HepG2 (cell line): ENCODE measurements around the gene ZNF324B. TPM values are rescaled to one million over a fixed set of nuclear protein-coding genes. Genes with fewer than 3 reads are reported as not detected.

Experiments
- ATF2 ChIP-seq: sonication (generic); formaldehyde crosslinking; IDR thresholded peaks from 2 replicates; pipeline ENCODE4 v1.4.0; 2020; ENCODE audit warnings: missing genetic modification reagents
- ATF6 ChIP-seq: sonication (generic); formaldehyde crosslinking; conservative IDR thresholded peaks from 2 replicates; pipeline ENCODE4 v1.4.0; 2020; ENCODE audit warnings: missing genetic modification reagents
- GRHL1 ChIP-seq: sonication (generic); formaldehyde crosslinking; conservative IDR thresholded peaks from 2 replicates; pipeline ENCODE4 v1.8.0; 2022; ENCODE audit warnings: missing genetic modification reagents
- GTF2F1 ChIP-seq: fragments of 150-350 bp; IDR thresholded peaks from 2 replicates; pipeline ENCODE4 v1.6.1; 2014; ENCODE audit warnings: low read length
- GTF3A ChIP-seq: sonication (generic); formaldehyde crosslinking; conservative IDR thresholded peaks from 2 replicates; pipeline ENCODE4 v1.4.0; 2020; ENCODE audit warnings: mild to moderate bottlenecking, missing genetic modification reagents
- JUNB ChIP-seq: sonication (generic); formaldehyde crosslinking; IDR thresholded peaks from 2 replicates; pipeline ENCODE4 v1.8.0; 2022; ENCODE audit warnings: missing genetic modification reagents, mild to moderate bottlenecking, borderline replicate concordance
- LCORL ChIP-seq, 2 experiments: fragments of 450-650 bp in 1 of 2; sonication (generic) in 1 of 2; formaldehyde crosslinking in 1 of 2; IDR thresholded peaks; 2 replicates each; pipeline versions ENCODE4 v1.5.0 to v1.6.1; 2017 to 2020; ENCODE audit warnings: antibody characterized with exemption in 1 of 2, missing genetic modification reagents in 1 of 2
- MLX ChIP-seq: IDR thresholded peaks from 2 replicates; pipeline ENCODE4 v1.6.1; 2016
- NFATC3 ChIP-seq: sonication (generic); formaldehyde crosslinking; IDR thresholded peaks from 2 replicates; pipeline ENCODE4 v1.5.1; 2020; ENCODE audit warnings: mild to moderate bottlenecking, missing genetic modification reagents
- NFYC ChIP-seq: IDR thresholded peaks from 2 replicates; pipeline ENCODE4 v1.6.1; 2016; ENCODE audit warnings: missing genetic modification reagents, missing compliant biosample characterization
- ONECUT2 ChIP-seq: sonication (generic); formaldehyde crosslinking; IDR thresholded peaks from 2 replicates; pipeline ENCODE4 v1.4.0; 2020; ENCODE audit warnings: missing genetic modification reagents
- PRDM10 ChIP-seq: sonication (generic); formaldehyde crosslinking; IDR thresholded peaks from 2 replicates; pipeline ENCODE4 v1.4.0; 2020; ENCODE audit warnings: low read depth, missing genetic modification reagents
- SUZ12 ChIP-seq: fragments of 150-350 bp; IDR thresholded peaks from 2 replicates; pipeline ENCODE4 v1.6.1; 2014; ENCODE audit warnings: low read depth, low read length
- ZNF512 ChIP-seq: sonication (generic); formaldehyde crosslinking; IDR thresholded peaks from 2 replicates; pipeline ENCODE4 v1.4.0; 2020; ENCODE audit warnings: mild to moderate bottlenecking, missing genetic modification reagents
- ZSCAN30 ChIP-seq: sonication (generic); formaldehyde crosslinking; IDR thresholded peaks from 2 replicates; pipeline ENCODE4 v1.5.0; 2020; ENCODE audit warnings: mild to moderate bottlenecking, missing genetic modification reagents
- polyA plus RNA-seq, 8 experiments: library from polyadenylated mRNA; depleted of rRNA in 3 of 8; stranded (reverse) in 7 of 8; unstranded in 1 of 8; fragments of >200 nt; fragmentation: Illumina TruSeq in 4 of 8; extraction: Trizol in 4 of 8; gene quantifications; 2 replicates each; pipeline versions ENCODE4 v1.2.1 to v1.2.3, GENCODE V29; 2011 to 2016; ENCODE audit warnings: low read depth in 4 of 8, missing spikeins in 1 of 8, mixed read lengths in 1 of 8; ENCODE audit not compliant: insufficient read depth in 1 of 8
- total RNA-seq, 5 experiments: library from RNA; depleted of rRNA; stranded (reverse); fragments of >200 nt; fragmentation: Illumina TruSeq; extraction: Trizol; gene quantifications; 2 replicates each; pipeline ENCODE4 v1.2.3, GENCODE V29; 2016; ENCODE audit warnings: low read depth in 1 of 5

ZNF324B gene
- total and polyA plus RNA-seq, 2 of the 13 experiments (the other 11 are each of a cell fraction or from before 2014, with no cell fraction given): 0.53 to 3.0 TPM

GRCh38 chr19:58451358-58452101, at the start of gene ZNF324B (continued):
- TF ChIP-seq PRDM10 (CRISPR knock-in tag): no peak
- peak; percentile 73 for TF ChIP-seq SUZ12
- no peak for TF ChIP-seq GTF2F1
- no peak; the same call in 1 of the 2 replicates for TF ChIP-seq ATF2 (CRISPR knock-in tag)
- TF ChIP-seq ONECUT2 (CRISPR knock-in tag): no peak
- TF ChIP-seq JUNB (CRISPR knock-in tag): no peak
- no peak for TF ChIP-seq NFATC3
- TF ChIP-seq GTF3A: no peak
- TF ChIP-seq ZSCAN30 (CRISPR knock-in tag): no peak
- no peak for TF ChIP-seq GRHL1 (CRISPR knock-in tag)
- TF ChIP-seq ZNF512 (CRISPR knock-in tag): no peak
- no peak for TF ChIP-seq ATF6 (CRISPR knock-in tag)
- no peak for TF ChIP-seq LCORL (IDR thresholded peaks at IDR 0.05)
- no peak for TF ChIP-seq LCORL (CRISPR knock-in tag; IDR thresholded peaks at IDR 0.05)
- peak; percentile 94 for TF ChIP-seq NFYC (CRISPR knock-in tag)
- no peak for TF ChIP-seq MLX (CRISPR knock-in tag)
